ENCODE measurements around the gene INVS.

- TF ChIP-seq EZH2 (IDR thresholded peaks at IDR 0.05; ENCODE audit: low read depth, unreplicated experiment), result no peak
- no peak for TF ChIP-seq POLR2AphosphoS5 (IDR thresholded peaks at IDR 0.05; ENCODE audit: low read depth)
- TF ChIP-seq REST (IDR thresholded peaks at IDR 0.05; ENCODE audit: unreplicated experiment), result no peak
- no peak for TF ChIP-seq CTCF (conservative IDR thresholded peaks at IDR 0.05; ENCODE audit: low read depth in 2 of 2)
- TF ChIP-seq EZH2phosphoT487 (IDR thresholded peaks at IDR 0.05; ENCODE audit: unreplicated experiment), result no peak
- no peak for TF ChIP-seq ZNF331 (CRISPR knock-in tag; IDR thresholded peaks at IDR 0.05; ENCODE audit: low read depth)
- no peak for TF ChIP-seq CREB1 (CRISPR knock-in tag; IDR thresholded peaks at IDR 0.05; ENCODE audit: low read depth)
- TF ChIP-seq ZNF114 (CRISPR knock-in tag; IDR thresholded peaks at IDR 0.05), result no peak
- TF ChIP-seq ETS1 (IDR thresholded peaks at IDR 0.05), result no peak
These were observed 242.8 kb downstream of the INVS start for GRCh38 chr9:100341889-100342288.

Data from GM23338 (cell line).